A673 (cell line): ENCODE results near the gene CHTOP. TPM values are rescaled to one million over a fixed set of nuclear protein-coding genes. Genes with fewer than 3 reads are reported as not detected.
"Not testable (repeated sequence)": the region's sequence is repeated elsewhere in the genome, so short reads cannot be mapped to it uniquely, and the experiment has no call there.

Source experiments
- BruUV-seq: library from RNA; stranded (reverse); fragments of 400-500 nt; replicated peaks from 2 replicates; lab custom pipeline; 2021; lab: Mats Ljungman, UMichigan
- CTCF ChIA-PET: fragments of 300-600 bp; sonication (Branson Sonifier 250); formaldehyde crosslinking; loops from one replicate; lab custom pipeline; 2022; ENCODE audit warnings: antibody characterized with exemption; lab: Charles Lee
- POLR2A ChIA-PET: fragments of 300-600 bp; sonication (Branson Sonifier 250); formaldehyde crosslinking; loops from one replicate; lab custom pipeline; 2022; ENCODE audit warnings: antibody characterized with exemption; ENCODE audit not compliant: low non-redundant PET; lab: Charles Lee
- DNase-seq: peaks from one replicate; pipeline ENCODE4 v3.0.0-alpha.2; 2015; ENCODE audit warnings: low spot score
- H3K27ac ChIP-seq: fragments of 200-600 bp; sonication (generic); 2 replicates; pipeline ENCODE4 v1.5.1; 2016; ENCODE audit warnings: mixed run types, low read depth, mild to moderate bottlenecking, mixed read lengths, antibody characterized with exemption, low read length; ENCODE audit not compliant: poor library complexity, severe bottlenecking
- H3K27me3 ChIP-seq: fragments of 200-600 bp; sonication (generic); replicated peaks from 2 replicates; pipeline ENCODE4 v1.6.1; 2017; ENCODE audit warnings: mixed run types, low read depth, mild to moderate bottlenecking, mixed read lengths, antibody characterized with exemption, low read length; ENCODE audit not compliant: insufficient read depth, poor library complexity
- H3K36me3 ChIP-seq: fragments of 200-600 bp; sonication (generic); 2 replicates; pipeline ENCODE4 v1.6.1; 2016; ENCODE audit warnings: mixed run types, mild to moderate bottlenecking, mixed read lengths, antibody characterized with exemption, low read length; ENCODE audit not compliant: insufficient read depth, poor library complexity, severe bottlenecking
- H3K4me1 ChIP-seq: fragments of 200-600 bp; sonication (generic); 2 replicates; pipeline ENCODE4 v1.6.1; 2017; ENCODE audit warnings: mixed run types, mild to moderate bottlenecking, mixed read lengths, antibody characterized with exemption, low read length; ENCODE audit not compliant: insufficient read depth, poor library complexity, severe bottlenecking
- H3K4me3 ChIP-seq: fragments of 200-600 bp; sonication (generic); 2 replicates; pipeline ENCODE4 v1.5.1; 2016; ENCODE audit warnings: low read depth, mixed run types, mild to moderate bottlenecking, mixed read lengths, low read length; ENCODE audit not compliant: poor library complexity, severe bottlenecking
- H3K9me3 ChIP-seq: fragments of 200-600 bp; sonication (generic); 2 replicates; pipeline ENCODE4 v1.6.1; 2016; ENCODE audit warnings: mixed run types, low read depth, mild to moderate bottlenecking, mixed read lengths, antibody characterized with exemption, low read length; ENCODE audit not compliant: poor library complexity, severe bottlenecking
- CTCF ChIP-seq: fragments of 300-800, 200-600 bp; sonication (generic); conservative IDR thresholded peaks from 2 replicates; pipeline ENCODE4 v1.5.1; 2017; ENCODE audit warnings: low read depth, mild to moderate bottlenecking, antibody characterized with exemption, low read length, moderate library complexity, mixed read lengths
- EZH2 ChIP-seq: fragments of 200-600 bp; sonication (generic); IDR thresholded peaks from 2 replicates; pipeline ENCODE4 v1.6.1; 2017; ENCODE audit warnings: borderline replicate concordance, low read depth, mild to moderate bottlenecking, mixed read lengths, antibody characterized with exemption, low read length; ENCODE audit not compliant: poor library complexity, severe bottlenecking
- intact Hi-C: fragments of 100-400 bp; cut with micrococcal nuclease; formaldehyde crosslinking; loops from one replicate; pipeline ENCODE4 v1.10.0; 2022; ENCODE audit not compliant: unreplicated experiment
- total RNA-seq: library from RNA; stranded (reverse); gene quantifications from 2 replicates; pipeline ENCODE4 v1.2.3, GENCODE V29; 2021

The CHTOP gene
- total RNA-seq, 1 experiment from 2014 or later = 101 TPM

DNA sequence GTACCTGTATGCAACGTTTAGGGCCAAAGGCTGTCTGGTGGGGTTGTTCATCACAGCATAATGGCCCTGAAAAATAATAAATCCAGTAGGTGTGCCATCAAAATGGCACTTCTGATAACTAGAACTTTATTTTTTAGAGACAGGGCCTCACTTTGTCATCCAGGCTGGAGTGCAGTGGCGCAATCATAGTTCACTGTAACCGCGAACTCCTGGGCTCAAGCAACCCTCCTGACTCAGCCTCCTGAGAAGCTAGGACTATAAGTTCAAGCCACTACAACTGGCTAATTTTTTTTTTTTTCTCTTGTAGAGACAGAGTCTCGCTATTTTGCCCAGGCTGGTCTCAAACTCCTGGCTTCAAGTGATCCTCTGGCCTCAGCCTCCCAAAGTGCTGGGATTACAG lies 29.3 kb downstream of the CHTOP start:
- H3K4me1 ChIP-seq = peaks cover 10% of the 10 kb centered on the region
- BruUV-seq = no TSS peak
- CTCF ChIA-PET = no interaction called here
- no peak overlapping the region for H3K27ac ChIP-seq
- no peaks in the 10 kb centered on the region for H3K9me3 ChIP-seq
- intact Hi-C loops = no loop called here
- peaks cover 75% of the 10 kb centered on the region for H3K36me3 ChIP-seq
- TF ChIP-seq CTCF (no peak), EZH2 (no peak)
- H3K27me3 ChIP-seq = no peaks in the 10 kb centered on the region
- POLR2A ChIA-PET = no interaction called here
- no peak for DNase-seq
- no peak overlapping the region for H3K4me3 ChIP-seq

DNA sequence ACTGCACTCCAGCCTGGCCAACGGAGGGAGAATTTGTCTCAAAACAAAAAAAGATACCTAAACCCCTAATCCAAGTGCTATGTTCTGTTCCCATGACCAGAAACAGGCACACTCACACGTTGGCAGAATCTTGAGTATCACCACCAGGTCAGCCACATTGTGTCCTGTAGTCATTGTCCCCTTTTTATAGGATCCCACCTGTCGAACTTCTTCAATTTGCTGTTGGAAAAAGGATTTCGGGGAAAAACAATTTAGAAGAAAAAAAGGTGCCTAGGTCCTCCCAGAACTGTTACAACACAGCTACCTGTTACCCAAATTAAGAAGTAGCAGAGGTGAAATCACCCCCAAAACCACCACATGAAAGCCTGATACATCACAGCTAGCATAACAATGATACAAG lies 33.6 kb downstream of the CHTOP start:
- Histone ChIP-seq H3K27ac (no peak overlapping the region), H3K9me3 (no peaks in the 10 kb centered on the region), H3K4me3 (no peak overlapping the region), H3K36me3 (peaks cover 75% of the 10 kb centered on the region), H3K27me3 (no peaks in the 10 kb centered on the region), H3K4me1 (peaks cover 8% of the 10 kb centered on the region)
- no peak for DNase-seq
- intact Hi-C loops = no loop called here
- ChIA-PET CTCF (no interaction called here), POLR2A (interaction anchor here (0.7 kb wide), 1 partner anchor 163 kb away, joined by 3 read pairs; no protein-coding TSS in a partner anchor)
- BruUV-seq = no TSS peak
- TF ChIP-seq CTCF = no peak
- TF ChIP-seq EZH2 = no peak

DNA sequence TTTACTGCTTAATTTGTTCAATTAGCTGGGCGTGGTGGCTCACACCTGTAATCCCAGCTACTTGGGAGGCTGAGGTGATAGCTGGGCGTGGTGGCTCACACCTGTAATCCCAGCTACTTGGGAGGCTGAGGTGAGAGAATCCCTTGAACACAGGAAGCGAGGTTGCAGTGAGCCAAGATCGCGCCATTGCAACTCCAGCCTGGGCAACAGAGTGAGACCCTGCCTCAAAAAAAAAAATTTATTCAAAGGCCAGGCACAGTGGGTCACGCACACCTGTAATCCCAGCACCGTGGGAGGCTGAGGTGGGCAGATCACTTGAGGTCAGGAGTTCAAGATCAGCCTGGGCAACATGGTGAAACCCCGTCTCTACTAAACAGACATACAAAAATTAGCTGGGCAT lies 34.8 kb downstream of the CHTOP start:
- H3K27ac ChIP-seq, CTCF ChIA-PET, H3K27me3 ChIP-seq, H3K9me3 ChIP-seq, DNase-seq, BruUV-seq, intact Hi-C loops, H3K4me3 ChIP-seq, H3K4me1 ChIP-seq, POLR2A ChIA-PET: not testable (repeated sequence)
- peaks cover 63% of the 10 kb centered on the region for H3K36me3 ChIP-seq

- Histone ChIP-seq H3K9me3 (no peaks in the 10 kb centered on the region), H3K4me3 (peak overlapping the region; percentile 70), H3K36me3 (peaks cover 53% of the 10 kb centered on the region), H3K4me1 (peaks cover 8% of the 10 kb centered on the region), H3K27ac (no peak overlapping the region), H3K27me3 (no peaks in the 10 kb centered on the region)
- no TSS peak for BruUV-seq
- intact Hi-C loops = loop anchor here (2.0 to 5.0 kb wide), 3 partner anchors 157 to 317 kb away; partner anchors contain the start of genes RAB13 and SLC39A1
- ChIA-PET CTCF (no interaction called here), POLR2A (no interaction called here)
- TF ChIP-seq CTCF = no peak
- no peak for TF ChIP-seq EZH2
- DNase-seq = no peak
These were observed 35.7 kb downstream of the CHTOP start for GRCh38 chr1:153669606-153670005.
